ENCODE results near the gene KRTAP13-4.

Gene KRTAP13-4

GRCh38 chr21:30430170-30430655 lies at the start of gene KRTAP13-4:
Gene KRTAP13-4 (plus strand): TSS chr21:30430220. CDS start chr21:30430276, 56 bp downstream.
- H3K27me3 ChIP-seq (ENCODE audit: control insufficient read depth in 1 of 2, insufficient read depth in 2 of 2, low read length in 2 of 2) = no peaks in the 10 kb centered on the region
- no peaks in the 10 kb centered on the region for H3K4me1 ChIP-seq (ENCODE audit: control insufficient read depth, insufficient read depth, low read length)
- no peaks in the 10 kb centered on the region for H3K36me3 ChIP-seq (ENCODE audit: control insufficient read depth in 2 of 2, insufficient read depth in 2 of 2, low read length in 2 of 2)
- H3K27ac ChIP-seq (ENCODE audit: low read length) = no peak within 1 kb of the TSS
- no peak within 1 kb of the TSS for H3K4me3 ChIP-seq (ENCODE audit: low read length in 2 of 2)
- H3K9me3 ChIP-seq (ENCODE audit: control insufficient read depth in 2 of 2, low read length in 2 of 2) = no peaks in the 10 kb centered on the region
- no peak within 1 kb of the TSS for H3K9ac ChIP-seq (ENCODE audit: low read length in 2 of 2)

- Histone ChIP-seq H3K9ac (ENCODE audit: low read length in 2 of 2) (no peak overlapping the region), H3K27me3 (ENCODE audit: control insufficient read depth in 1 of 2, insufficient read depth in 2 of 2, low read length in 2 of 2) (no peaks in the 10 kb centered on the region), H3K27ac (ENCODE audit: low read length) (no peak overlapping the region), H3K9me3 (ENCODE audit: control insufficient read depth in 2 of 2, low read length in 2 of 2) (no peaks in the 10 kb centered on the region), H3K36me3 (ENCODE audit: control insufficient read depth in 2 of 2, insufficient read depth in 2 of 2, low read length in 2 of 2) (no peaks in the 10 kb centered on the region), H3K4me1 (ENCODE audit: control insufficient read depth, insufficient read depth, low read length) (no peaks in the 10 kb centered on the region), H3K4me3 (ENCODE audit: low read length in 2 of 2) (no peak overlapping the region)
These were observed 47.8 kb upstream of the KRTAP13-4 start for GRCh38 chr21:30382201-30382600.

- Histone ChIP-seq H3K27me3 (ENCODE audit: control insufficient read depth in 1 of 2, insufficient read depth in 2 of 2, low read length in 2 of 2) (no peaks in the 10 kb centered on the region), H3K9me3 (ENCODE audit: control insufficient read depth in 2 of 2, low read length in 2 of 2) (peaks cover 2 to 4% of the 10 kb centered on the region in 2 donors), H3K27ac (ENCODE audit: low read length) (no peak overlapping the region)
These were observed 38.5 kb upstream of the KRTAP13-4 start for GRCh38 chr21:30391492-30392025.

GRCh38 chr21:30395731-30396130 lies 34.3 kb upstream of the KRTAP13-4 start, which contains the start of gene KRTAP13-1:
Gene KRTAP13-1 (plus strand): TSS chr21:30396031. CDS start chr21:30396087, 56 bp downstream.
- H3K27me3 ChIP-seq (ENCODE audit: control insufficient read depth in 1 of 2, insufficient read depth in 2 of 2, low read length in 2 of 2) = no peaks in the 10 kb centered on the region
- peaks cover 2% of the 10 kb centered on the region in 2 donors for H3K9me3 ChIP-seq (ENCODE audit: control insufficient read depth in 2 of 2, low read length in 2 of 2)
- H3K4me1 ChIP-seq (ENCODE audit: control insufficient read depth, insufficient read depth, low read length) = no peaks in the 10 kb centered on the region
- H3K36me3 ChIP-seq (ENCODE audit: control insufficient read depth in 2 of 2, insufficient read depth in 2 of 2, low read length in 2 of 2) = no peaks in the 10 kb centered on the region
- H3K4me3 ChIP-seq (ENCODE audit: low read length in 2 of 2) = no peak within 1 kb of the TSS
- H3K9ac ChIP-seq (ENCODE audit: low read length in 2 of 2) = no peak within 1 kb of the TSS
- no peak within 1 kb of the TSS for H3K27ac ChIP-seq (ENCODE audit: low read length)

More at GRCh38 chr21:30391492-30392025, 38.5 kb upstream of the KRTAP13-4 start:
- no peak overlapping the region for H3K4me3 ChIP-seq (ENCODE audit: low read length in 2 of 2)
- no peaks in the 10 kb centered on the region for H3K4me1 ChIP-seq (ENCODE audit: control insufficient read depth, insufficient read depth, low read length)
- no peak overlapping the region for H3K9ac ChIP-seq (ENCODE audit: low read length in 2 of 2)
- H3K36me3 ChIP-seq (ENCODE audit: control insufficient read depth in 2 of 2, insufficient read depth in 2 of 2, low read length in 2 of 2) = no peaks in the 10 kb centered on the region

GRCh38 chr21:30408782-30409494 lies 21.1 kb upstream of the KRTAP13-4 start:
- Histone ChIP-seq H3K27me3 (ENCODE audit: control insufficient read depth in 1 of 2, insufficient read depth in 2 of 2, low read length in 2 of 2) (no peaks in the 10 kb centered on the region), H3K36me3 (ENCODE audit: control insufficient read depth in 2 of 2, insufficient read depth in 2 of 2, low read length in 2 of 2) (no peaks in the 10 kb centered on the region), H3K4me1 (ENCODE audit: control insufficient read depth, insufficient read depth, low read length) (no peaks in the 10 kb centered on the region), H3K9me3 (ENCODE audit: control insufficient read depth in 2 of 2, low read length in 2 of 2) (no peaks in the 10 kb centered on the region), H3K9ac (ENCODE audit: low read length in 2 of 2) (no peak overlapping the region), H3K4me3 (ENCODE audit: low read length in 2 of 2) (no peak overlapping the region), H3K27ac (ENCODE audit: low read length) (no peak overlapping the region)

- Histone ChIP-seq H3K9ac (ENCODE audit: low read length in 2 of 2) (no peak overlapping the region), H3K4me3 (ENCODE audit: low read length in 2 of 2) (no peak overlapping the region), H3K27ac (ENCODE audit: low read length) (no peak overlapping the region), H3K9me3 (ENCODE audit: control insufficient read depth in 2 of 2, low read length in 2 of 2) (no peaks in the 10 kb centered on the region), H3K27me3 (ENCODE audit: control insufficient read depth in 1 of 2, insufficient read depth in 2 of 2, low read length in 2 of 2) (no peaks in the 10 kb centered on the region), H3K36me3 (ENCODE audit: control insufficient read depth in 2 of 2, insufficient read depth in 2 of 2, low read length in 2 of 2) (no peaks in the 10 kb centered on the region), H3K4me1 (ENCODE audit: control insufficient read depth, insufficient read depth, low read length) (no peaks in the 10 kb centered on the region)
These were observed 14.0 kb upstream of the KRTAP13-4 start for GRCh38 chr21:30415993-30416392.

GRCh38 chr21:30425826-30426225 lies 4.2 kb upstream of the KRTAP13-4 start, which contains the start of gene KRTAP13-3:
Gene KRTAP13-3 (minus strand): TSS chr21:30425926. CDS start chr21:30425912, 14 bp downstream.
- H3K9ac ChIP-seq (ENCODE audit: low read length in 2 of 2) = no peak within 1 kb of the TSS
- no peaks in the 10 kb centered on the region for H3K4me1 ChIP-seq (ENCODE audit: control insufficient read depth, insufficient read depth, low read length)
- no peaks in the 10 kb centered on the region for H3K27me3 ChIP-seq (ENCODE audit: control insufficient read depth in 1 of 2, insufficient read depth in 2 of 2, low read length in 2 of 2)
- no peaks in the 10 kb centered on the region for H3K9me3 ChIP-seq (ENCODE audit: control insufficient read depth in 2 of 2, low read length in 2 of 2)
- no peaks in the 10 kb centered on the region for H3K36me3 ChIP-seq (ENCODE audit: control insufficient read depth in 2 of 2, insufficient read depth in 2 of 2, low read length in 2 of 2)
- H3K4me3 ChIP-seq (ENCODE audit: low read length in 2 of 2) = no peak within 1 kb of the TSS
- no peak within 1 kb of the TSS for H3K27ac ChIP-seq (ENCODE audit: low read length)

- H3K4me1 ChIP-seq (ENCODE audit: control insufficient read depth, insufficient read depth, low read length) = no peaks in the 10 kb centered on the region
- H3K36me3 ChIP-seq (ENCODE audit: control insufficient read depth in 2 of 2, insufficient read depth in 2 of 2, low read length in 2 of 2) = no peaks in the 10 kb centered on the region
- no peaks in the 10 kb centered on the region for H3K27me3 ChIP-seq (ENCODE audit: control insufficient read depth in 1 of 2, insufficient read depth in 2 of 2, low read length in 2 of 2)
- H3K9ac ChIP-seq (ENCODE audit: low read length in 2 of 2) = no peak overlapping the region
- no peak overlapping the region for H3K27ac ChIP-seq (ENCODE audit: low read length)
- no peaks in the 10 kb centered on the region for H3K9me3 ChIP-seq (ENCODE audit: control insufficient read depth in 2 of 2, low read length in 2 of 2)
- no peak overlapping the region for H3K4me3 ChIP-seq (ENCODE audit: low read length in 2 of 2)
These were observed 3.3 kb upstream of the KRTAP13-4 start for GRCh38 chr21:30426731-30427130.

GRCh38 chr21:30434033-30434631 lies 4.1 kb downstream of the KRTAP13-4 start:
- no peak overlapping the region for H3K27ac ChIP-seq (ENCODE audit: low read length)
- no peak overlapping the region for H3K9ac ChIP-seq (ENCODE audit: low read length in 2 of 2)
- no peaks in the 10 kb centered on the region for H3K4me1 ChIP-seq (ENCODE audit: control insufficient read depth, insufficient read depth, low read length)
- no peaks in the 10 kb centered on the region for H3K36me3 ChIP-seq (ENCODE audit: control insufficient read depth in 2 of 2, insufficient read depth in 2 of 2, low read length in 2 of 2)
- H3K27me3 ChIP-seq (ENCODE audit: control insufficient read depth in 1 of 2, insufficient read depth in 2 of 2, low read length in 2 of 2) = no peaks in the 10 kb centered on the region
- no peaks in the 10 kb centered on the region for H3K9me3 ChIP-seq (ENCODE audit: control insufficient read depth in 2 of 2, low read length in 2 of 2)
- H3K4me3 ChIP-seq (ENCODE audit: low read length in 2 of 2) = no peak overlapping the region

GRCh38 chr21:30437010-30437565 lies 7.1 kb downstream of the KRTAP13-4 start:
- no peaks in the 10 kb centered on the region for H3K4me1 ChIP-seq (ENCODE audit: control insufficient read depth, insufficient read depth, low read length)
- H3K36me3 ChIP-seq (ENCODE audit: control insufficient read depth in 2 of 2, insufficient read depth in 2 of 2, low read length in 2 of 2) = no peaks in the 10 kb centered on the region
- no peak overlapping the region for H3K4me3 ChIP-seq (ENCODE audit: low read length in 2 of 2)
- no peaks in the 10 kb centered on the region for H3K9me3 ChIP-seq (ENCODE audit: control insufficient read depth in 2 of 2, low read length in 2 of 2)
- H3K27me3 ChIP-seq (ENCODE audit: control insufficient read depth in 1 of 2, insufficient read depth in 2 of 2, low read length in 2 of 2) = no peaks in the 10 kb centered on the region
- H3K9ac ChIP-seq (ENCODE audit: low read length in 2 of 2) = no peak overlapping the region
- H3K27ac ChIP-seq (ENCODE audit: low read length) = no peak overlapping the region
